Calu3 (cell line): ENCODE results near the gene TESK2. TPM values are rescaled to one million over a fixed set of nuclear protein-coding genes. Genes with fewer than 3 reads are reported as not detected.
"Not testable (repeated sequence)": the region's sequence is repeated elsewhere in the genome, so short reads cannot be mapped to it uniquely, and the experiment has no call there.

Experiments used
- BruUV-seq: library from RNA; stranded (reverse); fragments of 400-500 nt; replicated peaks from 2 replicates; lab custom pipeline; 2021; lab: Mats Ljungman, UMichigan
- CTCF ChIA-PET: fragments of 300-600 bp; sonication (Branson Sonifier 250); formaldehyde crosslinking; loops from one replicate; lab custom pipeline; 2022; ENCODE audit warnings: antibody characterized with exemption; lab: Charles Lee
- DNase-seq: peaks from one replicate; pipeline ENCODE4 v3.0.0; 2022
- H3K27ac Mint-ChIP-seq: one replicate; pipeline ENCODE4 v1.8.0; 2022; ENCODE audit warnings: mixed read lengths; ENCODE audit not compliant: unreplicated experiment
- H3K27me3 Mint-ChIP-seq: one replicate; pipeline ENCODE4 v1.8.0; 2022; ENCODE audit warnings: mixed read lengths; ENCODE audit not compliant: unreplicated experiment
- H3K36me3 Mint-ChIP-seq: one replicate; pipeline ENCODE4 v1.8.0; 2022; ENCODE audit warnings: mild to moderate bottlenecking, moderate library complexity, mixed read lengths; ENCODE audit not compliant: insufficient read depth, unreplicated experiment
- H3K4me1 Mint-ChIP-seq: one replicate; pipeline ENCODE4 v1.8.0; 2022; ENCODE audit warnings: mild to moderate bottlenecking, low read depth, mixed read lengths; ENCODE audit not compliant: unreplicated experiment
- H3K4me3 Mint-ChIP-seq: one replicate; pipeline ENCODE4 v1.8.0; 2022; ENCODE audit warnings: mild to moderate bottlenecking, low read depth, moderate library complexity, mixed read lengths; ENCODE audit not compliant: unreplicated experiment
- H3K9me3 Mint-ChIP-seq: one replicate; pipeline ENCODE4 v1.8.0; 2022; ENCODE audit warnings: low read depth, mixed read lengths; ENCODE audit not compliant: unreplicated experiment
- CTCF ChIP-seq: fragments of 200-600 bp; IDR thresholded peaks from one replicate; pipeline ENCODE4 v1.8.0; 2022; ENCODE audit warnings: antibody characterized with exemption; ENCODE audit not compliant: unreplicated experiment
- intact Hi-C: fragments of 100-400 bp; cut with micrococcal nuclease; formaldehyde crosslinking; loops from one replicate; pipeline ENCODE4 v1.10.0; 2022; ENCODE audit not compliant: unreplicated experiment
- total RNA-seq: library from RNA; stranded (reverse); gene quantifications from 2 replicates; pipeline ENCODE4 v1.2.3, GENCODE V29; 2022

The TESK2 gene
- total RNA-seq, 1 experiment from 2014 or later: 2.3 TPM

DNA sequence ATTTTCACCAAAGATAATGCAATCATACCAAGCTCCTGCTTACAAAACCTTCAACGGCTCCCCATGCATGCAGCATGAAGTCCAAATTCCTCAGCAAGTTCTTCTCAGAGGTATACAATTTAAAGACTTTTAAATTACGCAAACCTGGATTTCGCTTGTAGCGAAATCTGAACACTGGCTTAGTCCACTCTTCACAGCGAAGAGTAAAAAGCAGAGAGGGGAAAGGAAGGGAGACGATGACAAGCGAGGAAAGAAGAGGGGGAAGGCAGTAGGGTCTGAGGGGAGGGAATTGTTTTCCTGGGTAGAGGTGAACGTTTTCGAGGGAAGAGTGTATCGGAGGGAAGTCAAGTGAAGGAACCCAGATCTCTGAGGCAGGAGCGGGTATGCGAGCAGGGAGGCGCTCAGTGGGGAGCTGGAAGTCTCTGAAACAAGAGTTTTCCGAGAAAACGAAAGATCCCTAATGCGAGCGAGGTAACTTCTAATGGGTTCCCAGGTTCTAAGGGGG lies 790 bp downstream of the TESK2 start:
- Mint-ChIP-seq H3K27ac (no peak overlapping the region), H3K36me3 (no peaks in the 10 kb centered on the region), H3K27me3 (no peaks in the 10 kb centered on the region), H3K4me1 (no peaks in the 10 kb centered on the region), H3K9me3 (no peaks in the 10 kb centered on the region), H3K4me3 (no peak overlapping the region)
- no peak for TF ChIP-seq CTCF
- intact Hi-C loops: loop anchor here (5.0 kb wide), 1 partner anchor 478 kb away; the partner anchor contains the start of genes HECTD3 and UROD
- CTCF ChIA-PET: interaction anchor here (1.1 to 1.7 kb wide), 3 partner anchors 29 to 477 kb away, joined by 3 to 9 read pairs (median 3); partner anchors contain the start of genes AKR1A1 and UROD
- no peak for DNase-seq
- no TSS peak for BruUV-seq

DNA sequence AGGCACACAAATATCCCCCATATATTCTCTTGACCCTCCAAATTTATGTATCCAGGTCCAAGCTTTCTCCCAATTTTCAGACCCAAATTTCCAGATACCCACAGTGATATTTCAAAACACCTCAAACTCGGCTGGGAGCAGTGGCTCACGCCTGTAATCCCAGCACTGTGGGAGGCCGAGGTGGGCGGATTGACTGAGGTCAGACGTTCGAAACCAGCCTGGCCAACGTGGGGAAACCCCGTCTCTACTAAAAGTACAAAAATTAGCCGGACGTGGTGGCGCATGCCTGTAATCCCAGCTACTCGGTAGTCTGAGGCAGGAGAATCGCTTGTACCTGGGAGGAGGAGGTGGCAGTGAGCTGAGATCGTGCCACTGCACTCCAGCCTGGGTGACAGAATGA lies 1.6 kb downstream of the TESK2 start:
- H3K27me3 Mint-ChIP-seq, BruUV-seq, H3K27ac Mint-ChIP-seq, intact Hi-C loops, CTCF ChIA-PET, DNase-seq, H3K9me3 Mint-ChIP-seq, H3K36me3 Mint-ChIP-seq, H3K4me1 Mint-ChIP-seq, H3K4me3 Mint-ChIP-seq: not testable (repeated sequence)

DNA sequence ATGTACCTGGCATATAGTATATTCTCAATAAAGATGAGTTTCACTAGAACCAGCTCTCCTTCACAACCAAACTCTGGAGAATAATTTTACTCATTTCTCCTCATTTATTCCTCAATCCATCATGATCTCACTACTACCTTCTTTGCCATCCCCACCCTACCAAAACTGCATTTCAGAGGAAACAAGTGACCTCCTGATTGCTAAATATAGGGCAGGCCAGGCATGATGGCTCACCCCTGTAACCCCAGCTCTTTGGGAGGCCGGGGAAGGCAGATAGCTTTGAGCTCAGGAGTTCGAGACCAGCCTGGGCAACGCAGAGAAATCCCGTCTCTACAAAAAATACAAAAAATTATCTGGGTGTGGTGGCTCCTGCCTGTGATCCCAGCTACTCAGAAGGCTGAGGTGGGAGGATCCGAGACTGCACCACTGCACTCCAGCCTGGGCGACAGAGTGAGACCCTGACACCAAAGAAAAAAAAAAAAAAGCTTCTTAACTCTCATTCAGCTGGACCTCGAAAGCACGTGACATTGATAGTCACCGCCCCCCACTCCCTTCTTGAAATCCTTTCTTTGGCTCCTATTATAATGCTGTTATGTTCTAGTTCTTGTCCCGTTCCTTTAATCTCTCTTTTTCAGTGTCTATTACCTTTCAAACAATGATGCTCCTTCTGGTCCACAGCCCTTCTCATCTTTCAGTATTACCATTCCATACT lies 2.1 kb downstream of the TESK2 start:
- CTCF ChIA-PET: interaction anchor here (0.7 kb wide), 1 partner anchor 74 kb away, joined by 5 read pairs; no protein-coding TSS in a partner anchor
- Mint-ChIP-seq H3K4me1 (no peaks in the 10 kb centered on the region), H3K36me3 (no peaks in the 10 kb centered on the region), H3K4me3 (no peak overlapping the region), H3K9me3 (no peaks in the 10 kb centered on the region), H3K27me3 (no peaks in the 10 kb centered on the region), H3K27ac (no peak overlapping the region)
- no TSS peak for BruUV-seq
- intact Hi-C loops: no loop called here
- no peak for DNase-seq
- TF ChIP-seq CTCF: no peak

DNA sequence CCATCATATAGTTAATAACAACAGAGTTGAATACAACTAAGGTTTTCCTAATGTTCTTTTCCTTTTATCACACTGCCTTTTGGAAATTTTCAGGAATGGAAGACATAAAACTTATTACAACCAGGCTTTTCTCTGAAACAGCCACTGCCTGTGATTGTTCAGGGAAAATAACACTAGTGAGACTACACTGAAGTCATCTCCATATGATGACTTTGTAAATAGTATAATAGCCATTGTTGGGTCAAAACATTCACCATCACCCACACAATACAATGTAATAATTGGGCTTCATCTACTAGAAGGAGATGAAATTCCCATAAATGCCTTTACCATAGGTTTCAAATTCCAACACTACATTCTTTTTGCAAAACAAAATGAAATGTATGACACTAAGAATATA lies 5.0 kb downstream of the TESK2 start:
- CTCF ChIA-PET: no interaction called here
- Mint-ChIP-seq H3K27me3 (no peaks in the 10 kb centered on the region), H3K27ac (no peak overlapping the region), H3K4me3 (no peak overlapping the region), H3K4me1 (no peaks in the 10 kb centered on the region), H3K9me3 (no peaks in the 10 kb centered on the region), H3K36me3 (no peaks in the 10 kb centered on the region)
- no TSS peak for BruUV-seq
- intact Hi-C loops: no loop called here
- DNase-seq: no peak
- no peak for TF ChIP-seq CTCF
